ENCODE data around the gene ORMDL3.

GRCh38 chr17:39872751-39873150, 54.6 kb downstream of the ORMDL3 start:
- TF ChIP-seq CTCF (IDR thresholded peaks at IDR 0.05) (peak in 4 of 7 experiments; percentile 14 to 57 (median 34)), POLR2A (IDR thresholded peaks at IDR 0.05) (no peak)
